Temporal lobe (tissue), 1 donor: ENCODE data around the gene PRKCZ. TPM values are rescaled to one million over a fixed set of nuclear protein-coding genes. Genes with fewer than 3 reads are reported as not detected.

Experiments used
- total RNA-seq: library from RNA; depleted of rRNA; stranded (reverse); fragments of >200 nt; gene quantifications from one replicate; pipeline ENCODE4 v1.2.3, GENCODE V29; 2014

The PRKCZ gene
- total RNA-seq, 1 donor from 2014 or later: 53.1 TPM

Other genes with a start within 250 kb of the PRKCZ start
- 236 TPM for gene GNB1, start 159.3 kb upstream of the PRKCZ start, total RNA-seq
- under 0.01 TPM for gene CALML6, start 135.2 kb upstream of the PRKCZ start, total RNA-seq
- gene TMEM52, start 131.1 kb upstream of the PRKCZ start, total RNA-seq: 0.98 TPM
- 0.25 TPM for gene CFAP74, start 46.6 kb upstream of the PRKCZ start, total RNA-seq
- 3.7 TPM for gene GABRD, start 31.1 kb upstream of the PRKCZ start, total RNA-seq
- 24.6 TPM for gene FAAP20, start 144.4 kb downstream of the PRKCZ start, total RNA-seq
- gene SKI, start 177.9 kb downstream of the PRKCZ start, total RNA-seq: 26.1 TPM